ENCODE results near the gene RGS7. TPM values are rescaled to one million over a fixed set of nuclear protein-coding genes. Genes with fewer than 3 reads are reported as not detected.

The RGS7 gene
- total and polyA plus RNA-seq, 10 of the 15 experiments (the other 5 are each of a cell fraction or from before 2014, with no cell fraction given) = not detected

DNA sequence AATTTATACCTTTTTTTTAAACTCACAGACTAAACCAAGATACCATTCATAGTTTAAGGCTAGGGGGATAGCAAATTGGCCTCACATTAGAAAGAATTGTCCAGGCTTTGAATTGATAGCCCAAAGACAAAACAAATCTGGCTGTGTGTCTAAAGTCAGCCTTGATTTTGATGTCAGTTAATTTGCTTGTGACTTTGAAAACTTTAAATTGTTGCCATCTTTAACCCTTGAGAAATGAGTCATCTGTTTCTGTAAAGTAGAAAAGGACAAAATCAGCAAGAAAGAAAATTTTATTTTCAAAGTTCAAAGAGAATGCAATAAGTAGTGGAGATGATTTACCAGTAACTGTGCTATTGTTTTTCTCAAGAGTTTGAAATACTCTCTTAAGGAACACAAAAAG, 184.5 kb downstream of the RGS7 start:
- intact Hi-C loops (cut with micrococcal nuclease; ENCODE audit: unreplicated experiment) (no loop called here), in situ Hi-C loops (cut with MboI) (no loop called here)
- no TSS peak for BruUV-seq (replicated peaks)
- DNase-seq (ENCODE audit: low read depth, low spot score) (no peak), ATAC-seq (no peak), FAIRE-seq (no peak)
- H3K27me3 ChIP-seq (replicated peaks in 1 of 2; ENCODE audit: control insufficient read depth in 2 of 2, insufficient read depth in 2 of 2, low read length in 1 of 2) = no peaks in the 10 kb centered on the region
- POLR2A ChIA-PET = no interaction called here
- CTCF ChIA-PET = no interaction called here
- H3K79me2 ChIP-seq (ENCODE audit: control insufficient read depth, insufficient read depth, low read length) = no peaks in the 10 kb centered on the region
- no peak for TF ChIP-seq NFYA (IDR thresholded peaks at IDR 0.05; ENCODE audit: borderline replicate concordance, low read depth, low read length)
- TF ChIP-seq CHD2 (IDR thresholded peaks at IDR 0.05; ENCODE audit: borderline replicate concordance, low read depth, low read length) = no peak
- no peak for TF ChIP-seq ATF7 (IDR thresholded peaks at IDR 0.05; ENCODE audit: low read depth)
- no peak for TF ChIP-seq PAX5 (IDR thresholded peaks at IDR 0.05; ENCODE audit: borderline replicate concordance, low read depth, low read length)
- TF ChIP-seq HDAC6 (IDR thresholded peaks at IDR 0.05; ENCODE audit: unreplicated experiment) = no peak
- no peak for TF ChIP-seq TCF3 (IDR thresholded peaks at IDR 0.05; ENCODE audit: borderline replicate concordance, insufficient read depth, low read depth, low read length)
- no peak for TF ChIP-seq FOXM1 (IDR thresholded peaks at IDR 0.05; ENCODE audit: low read depth, low read length)
- TF ChIP-seq NRF1 (conservative IDR thresholded peaks at IDR 0.05; ENCODE audit: low read depth, low read length) = no peak
- no peak for TF ChIP-seq PAX8 (IDR thresholded peaks at IDR 0.05)
- TF ChIP-seq ESRRA (IDR thresholded peaks at IDR 0.05; ENCODE audit: low read length) = no peak
- no peak for TF ChIP-seq SMC3 (IDR thresholded peaks at IDR 0.05; ENCODE audit: borderline replicate concordance, low read length)
- TF ChIP-seq, protein P1, sequence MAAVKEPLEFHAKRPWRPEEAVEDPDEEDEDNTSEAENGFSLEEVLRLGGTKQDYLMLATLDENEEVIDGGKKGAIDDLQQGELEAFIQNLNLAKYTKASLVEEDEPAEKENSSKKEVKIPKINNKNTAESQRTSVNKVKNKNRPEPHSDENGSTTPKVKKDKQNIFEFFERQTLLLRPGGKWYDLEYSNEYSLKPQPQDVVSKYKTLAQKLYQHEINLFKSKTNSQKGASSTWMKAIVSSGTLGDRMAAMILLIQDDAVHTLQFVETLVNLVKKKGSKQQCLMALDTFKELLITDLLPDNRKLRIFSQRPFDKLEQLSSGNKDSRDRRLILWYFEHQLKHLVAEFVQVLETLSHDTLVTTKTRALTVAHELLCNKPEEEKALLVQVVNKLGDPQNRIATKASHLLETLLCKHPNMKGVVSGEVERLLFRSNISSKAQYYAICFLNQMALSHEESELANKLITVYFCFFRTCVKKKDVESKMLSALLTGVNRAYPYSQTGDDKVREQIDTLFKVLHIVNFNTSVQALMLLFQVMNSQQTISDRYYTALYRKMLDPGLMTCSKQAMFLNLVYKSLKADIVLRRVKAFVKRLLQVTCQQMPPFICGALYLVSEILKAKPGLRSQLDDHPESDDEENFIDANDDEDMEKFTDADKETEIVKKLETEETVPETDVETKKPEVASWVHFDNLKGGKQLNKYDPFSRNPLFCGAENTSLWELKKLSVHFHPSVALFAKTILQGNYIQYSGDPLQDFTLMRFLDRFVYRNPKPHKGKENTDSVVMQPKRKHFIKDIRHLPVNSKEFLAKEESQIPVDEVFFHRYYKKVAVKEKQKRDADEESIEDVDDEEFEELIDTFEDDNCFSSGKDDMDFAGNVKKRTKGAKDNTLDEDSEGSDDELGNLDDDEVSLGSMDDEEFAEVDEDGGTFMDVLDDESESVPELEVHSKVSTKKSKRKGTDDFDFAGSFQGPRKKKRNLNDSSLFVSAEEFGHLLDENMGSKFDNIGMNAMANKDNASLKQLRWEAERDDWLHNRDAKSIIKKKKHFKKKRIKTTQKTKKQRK (IDR thresholded peaks at IDR 0.05; ENCODE audit: low read depth, low read length) = no peak
- TF ChIP-seq, protein P2, sequence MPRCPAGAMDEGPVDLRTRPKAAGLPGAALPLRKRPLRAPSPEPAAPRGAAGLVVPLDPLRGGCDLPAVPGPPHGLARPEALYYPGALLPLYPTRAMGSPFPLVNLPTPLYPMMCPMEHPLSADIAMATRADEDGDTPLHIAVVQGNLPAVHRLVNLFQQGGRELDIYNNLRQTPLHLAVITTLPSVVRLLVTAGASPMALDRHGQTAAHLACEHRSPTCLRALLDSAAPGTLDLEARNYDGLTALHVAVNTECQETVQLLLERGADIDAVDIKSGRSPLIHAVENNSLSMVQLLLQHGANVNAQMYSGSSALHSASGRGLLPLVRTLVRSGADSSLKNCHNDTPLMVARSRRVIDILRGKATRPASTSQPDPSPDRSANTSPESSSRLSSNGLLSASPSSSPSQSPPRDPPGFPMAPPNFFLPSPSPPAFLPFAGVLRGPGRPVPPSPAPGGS (IDR thresholded peaks at IDR 0.05; ENCODE audit: borderline replicate concordance, insufficient read depth, low read depth, low read length, poor library complexity, severe bottlenecking) = no peak
- TF ChIP-seq SPI1 (IDR thresholded peaks at IDR 0.05; ENCODE audit: borderline replicate concordance, insufficient read depth, low read depth, low read length) = no peak
- no peak for TF ChIP-seq NBN (IDR thresholded peaks at IDR 0.05)
- no peak for TF ChIP-seq RUNX3 (IDR thresholded peaks at IDR 0.05; ENCODE audit: low read length)
- no peak for TF ChIP-seq PML (IDR thresholded peaks at IDR 0.05; ENCODE audit: low read length)
- no peak for TF ChIP-seq SUZ12 (IDR thresholded peaks at IDR 0.05; ENCODE audit: unreplicated experiment)
- no peak for TF ChIP-seq ELK1 (IDR thresholded peaks at IDR 0.05; ENCODE audit: low read depth, low read length)
- H4K20me1 ChIP-seq (ENCODE audit: control insufficient read depth, insufficient read depth) = no peaks in the 10 kb centered on the region
- no peak overlapping the region for H3K4me3 ChIP-seq
- H3K9ac ChIP-seq (ENCODE audit: control insufficient read depth, insufficient read depth, low read length) = no peak overlapping the region
- H3K36me3 ChIP-seq (ENCODE audit: control insufficient read depth in 2 of 2, insufficient read depth in 2 of 2, low read length in 1 of 2) = no peaks in the 10 kb centered on the region
- no peak overlapping the region for H3K27ac ChIP-seq (ENCODE audit: control insufficient read depth, insufficient read depth)
- H3K4me2 ChIP-seq (ENCODE audit: control insufficient read depth, insufficient read depth) = no peak overlapping the region
- no peak overlapping the region for H2AFZ ChIP-seq (ENCODE audit: control insufficient read depth, low read depth, low read length)
- no peaks in the 10 kb centered on the region for H3K9me3 ChIP-seq (replicated peaks; ENCODE audit: control insufficient read depth, insufficient read depth, low read length)
- SMC1A ChIA-PET (ENCODE audit: uncharacterized antibody, unreplicated experiment) = interaction anchor here (1.1 kb wide), 1 partner anchor 23 kb away, joined by 3 read pairs; no protein-coding TSS in a partner anchor
- RAD21 ChIA-PET (ENCODE audit: unreplicated experiment) = no interaction called here
- H3K4me1 ChIP-seq (ENCODE audit: control insufficient read depth, insufficient read depth, low read length) = no peaks in the 10 kb centered on the region

Data from GM12878 (cell line).